GM12801 (cell line): ENCODE data around the gene ADAM11.

ENCODE experiments used
- TF ChIP-seq, protein P1 (sequence below): IDR thresholded peaks from one replicate; pipeline ENCODE4 v1.5.1; 2011; ENCODE audit warnings: control low read depth; ENCODE audit not compliant: insufficient read length; ENCODE audit errors: extremely low read depth

ADAM11 gene

DNA sequence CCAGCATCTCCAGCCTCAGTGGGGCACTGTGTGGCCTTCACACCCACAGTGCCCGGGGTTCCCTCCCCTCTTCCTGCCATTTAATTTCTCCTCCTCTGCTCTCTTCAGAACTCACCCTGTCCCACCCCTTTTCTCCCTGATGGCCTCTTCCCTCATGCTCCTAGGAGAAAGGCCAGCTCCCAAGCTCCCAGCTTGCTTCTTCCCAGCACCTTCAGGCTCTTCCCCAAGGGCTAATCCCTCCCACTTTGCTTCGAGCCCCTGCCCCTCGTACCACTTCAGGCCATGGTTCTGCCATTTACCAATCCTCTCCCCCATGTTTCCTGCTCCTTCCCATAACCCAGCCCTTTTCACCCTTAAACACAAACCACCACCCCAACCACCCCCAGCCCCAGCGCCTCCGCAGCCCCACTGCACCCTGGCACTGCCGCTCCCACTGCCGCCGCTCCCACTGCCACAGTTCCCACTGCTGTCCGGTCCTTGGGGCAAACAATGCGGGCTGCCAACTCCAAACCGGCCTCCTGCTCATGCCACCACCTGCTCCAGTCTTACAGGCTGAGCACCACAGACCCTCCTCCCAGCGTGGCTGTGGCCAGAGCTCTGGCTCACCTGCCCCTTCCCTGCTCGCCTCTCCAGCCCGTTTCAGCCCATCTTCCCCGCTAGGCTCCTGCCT lies 28.6 kb downstream of the ADAM11 start:
- TF ChIP-seq, protein P1, sequence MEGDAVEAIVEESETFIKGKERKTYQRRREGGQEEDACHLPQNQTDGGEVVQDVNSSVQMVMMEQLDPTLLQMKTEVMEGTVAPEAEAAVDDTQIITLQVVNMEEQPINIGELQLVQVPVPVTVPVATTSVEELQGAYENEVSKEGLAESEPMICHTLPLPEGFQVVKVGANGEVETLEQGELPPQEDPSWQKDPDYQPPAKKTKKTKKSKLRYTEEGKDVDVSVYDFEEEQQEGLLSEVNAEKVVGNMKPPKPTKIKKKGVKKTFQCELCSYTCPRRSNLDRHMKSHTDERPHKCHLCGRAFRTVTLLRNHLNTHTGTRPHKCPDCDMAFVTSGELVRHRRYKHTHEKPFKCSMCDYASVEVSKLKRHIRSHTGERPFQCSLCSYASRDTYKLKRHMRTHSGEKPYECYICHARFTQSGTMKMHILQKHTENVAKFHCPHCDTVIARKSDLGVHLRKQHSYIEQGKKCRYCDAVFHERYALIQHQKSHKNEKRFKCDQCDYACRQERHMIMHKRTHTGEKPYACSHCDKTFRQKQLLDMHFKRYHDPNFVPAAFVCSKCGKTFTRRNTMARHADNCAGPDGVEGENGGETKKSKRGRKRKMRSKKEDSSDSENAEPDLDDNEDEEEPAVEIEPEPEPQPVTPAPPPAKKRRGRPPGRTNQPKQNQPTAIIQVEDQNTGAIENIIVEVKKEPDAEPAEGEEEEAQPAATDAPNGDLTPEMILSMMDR: no peak

DNA sequence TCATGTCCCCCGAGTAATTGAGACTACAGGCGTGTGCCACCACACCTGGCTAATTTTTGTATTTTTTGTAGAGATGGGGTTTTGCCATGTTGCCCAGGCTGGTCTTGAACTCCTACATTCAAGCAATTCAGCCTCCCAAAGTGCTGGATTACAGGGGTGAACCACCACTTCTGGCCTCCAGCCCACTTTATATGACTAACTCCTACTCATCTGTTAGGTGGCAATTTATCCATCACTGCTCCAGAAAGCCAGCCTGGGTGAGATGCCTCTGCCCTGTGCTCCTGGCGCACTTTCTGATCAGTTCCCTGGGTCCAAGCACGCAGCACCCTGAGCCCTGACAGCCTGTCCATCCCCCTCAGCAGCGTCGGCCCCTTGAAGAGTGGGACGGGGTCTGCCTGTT lies 29.4 kb downstream of the ADAM11 start:
- TF ChIP-seq, protein P1: no peak

DNA sequence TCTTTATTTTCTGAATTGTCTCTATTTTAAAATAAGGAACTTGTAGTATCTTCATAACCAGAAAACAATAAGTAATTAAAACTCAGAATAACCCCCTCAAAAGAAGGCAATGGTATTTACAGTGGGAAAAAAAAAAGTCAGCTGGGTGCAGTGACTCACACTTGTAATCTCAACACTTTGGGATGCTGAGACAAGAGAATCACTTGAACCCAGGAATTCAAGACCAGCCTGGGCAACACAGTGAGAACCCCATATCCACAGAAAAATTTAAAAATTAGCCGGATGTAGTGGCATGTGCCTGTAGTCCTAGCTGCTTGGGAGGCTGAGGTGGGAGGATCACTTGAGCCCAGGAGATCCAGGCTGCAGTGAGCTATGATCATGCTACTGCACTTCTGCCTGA lies 33.5 kb downstream of the ADAM11 start:
- TF ChIP-seq, protein P1: no peak

DNA sequence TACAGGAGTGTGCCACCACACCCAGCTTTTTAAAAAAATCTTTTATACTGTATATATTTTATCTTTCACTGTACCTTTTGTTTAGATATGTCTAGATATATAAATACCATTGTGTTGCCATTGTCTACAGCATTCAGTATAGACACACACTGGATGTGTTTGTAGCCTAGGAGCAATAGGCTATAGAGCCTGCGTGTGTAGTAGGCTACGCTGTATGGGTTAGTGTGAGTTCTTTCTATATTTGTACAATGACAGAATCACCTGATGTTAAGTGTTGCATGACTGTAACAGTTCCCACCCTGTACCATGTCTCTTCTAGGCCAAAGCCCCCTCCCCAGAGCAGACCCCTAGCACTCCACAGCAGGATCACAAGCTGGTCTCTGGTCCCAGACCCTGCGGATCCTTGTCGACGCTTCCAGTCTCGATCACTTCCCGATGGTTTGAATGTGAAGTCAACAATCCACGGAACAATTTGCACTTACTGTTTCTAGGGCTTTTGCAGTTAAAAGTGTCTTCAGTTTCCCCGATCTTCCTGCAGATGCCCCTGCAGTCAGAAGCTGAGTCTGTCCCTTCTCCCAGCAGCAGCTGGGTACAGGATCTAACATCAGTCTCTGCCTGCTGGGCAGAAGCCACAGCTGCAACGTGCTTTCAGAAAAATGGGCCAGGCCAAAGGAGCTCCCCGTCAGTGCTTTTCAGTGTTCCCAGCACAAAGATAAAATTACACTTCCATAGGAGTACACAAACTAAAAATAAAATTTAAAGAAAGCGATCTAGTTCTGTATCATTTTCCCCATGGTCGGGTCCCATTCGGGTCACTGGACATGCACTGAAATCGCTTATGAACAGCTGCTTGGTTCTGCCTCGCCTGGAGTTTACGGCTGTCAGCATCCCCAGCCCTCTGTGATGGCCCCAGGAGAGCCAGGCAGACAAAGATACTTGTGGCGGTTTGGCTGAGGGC lies 35.4 kb downstream of the ADAM11 start:
- TF ChIP-seq, protein P1: no peak

DNA sequence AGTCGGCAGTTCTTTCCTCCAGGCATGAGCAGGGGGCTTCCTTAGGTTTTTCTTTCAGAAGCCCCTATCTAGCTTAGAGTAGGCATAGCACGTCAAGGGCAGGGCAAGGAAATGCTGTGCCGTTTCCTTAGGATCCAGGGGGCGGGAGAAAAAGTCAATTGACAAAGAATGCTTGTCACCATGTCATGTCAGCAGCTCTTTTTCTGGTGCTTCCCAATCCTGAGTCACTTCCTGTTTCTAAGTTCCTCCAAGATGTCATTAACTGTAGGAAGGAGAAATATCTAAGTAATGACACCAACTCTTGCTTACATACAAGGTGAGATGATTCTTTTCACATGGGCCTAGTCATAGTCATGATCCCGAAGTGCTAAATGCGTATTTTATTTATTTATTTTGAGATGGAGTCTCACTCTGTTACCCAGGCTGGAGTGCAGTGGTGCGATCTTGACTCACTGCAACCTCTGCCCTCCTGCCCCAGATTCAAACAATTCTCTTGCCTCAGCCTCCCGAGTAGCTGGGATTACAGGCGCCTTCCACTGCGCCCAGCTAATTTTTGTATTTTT lies 36.1 kb downstream of the ADAM11 start:
- TF ChIP-seq, protein P1: no peak

DNA sequence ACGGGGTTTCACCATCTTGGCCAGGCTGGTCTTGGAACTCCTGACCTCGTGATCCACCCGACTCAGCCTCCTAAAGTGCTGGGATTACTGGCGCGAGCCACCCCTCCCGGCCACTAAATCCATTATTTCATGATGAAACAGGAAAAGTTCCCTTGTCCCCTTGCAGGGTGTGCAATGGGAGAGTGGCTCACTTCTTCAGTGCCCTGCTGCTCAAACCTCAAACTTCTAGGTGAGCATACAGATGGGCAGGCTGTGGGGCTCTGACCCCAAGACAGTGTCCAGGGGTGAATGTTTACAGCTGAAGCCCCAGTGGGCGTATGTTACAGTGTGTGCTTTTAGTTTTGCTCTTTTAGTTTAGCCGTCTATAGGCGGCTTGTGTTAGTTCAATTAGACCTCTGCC lies 36.6 kb downstream of the ADAM11 start:
- TF ChIP-seq, protein P1: no peak

DNA sequence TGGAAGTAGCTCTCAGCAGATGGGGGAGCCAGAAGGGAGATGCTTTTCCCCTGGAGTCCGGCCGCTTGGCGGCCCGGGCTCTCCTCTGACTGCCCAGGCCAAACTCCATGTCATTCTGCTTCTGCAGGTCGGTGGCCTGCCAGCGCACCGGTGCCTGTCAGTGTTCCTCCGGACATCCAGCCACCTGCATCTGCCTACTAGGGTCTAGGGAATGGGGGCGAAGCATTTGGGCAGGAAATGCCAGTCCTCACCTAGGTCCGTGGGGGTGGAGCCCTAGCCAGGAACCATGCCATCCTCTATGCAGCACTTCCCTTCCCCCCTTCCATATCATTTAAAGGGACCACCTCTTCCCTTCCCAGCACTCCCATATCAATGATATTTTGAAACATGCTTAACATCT lies 37.1 kb downstream of the ADAM11 start:
- TF ChIP-seq, protein P1: no peak
